HepG2 (cell line): ENCODE measurements around the gene CDK2AP2. TPM values are rescaled to one million over a fixed set of nuclear protein-coding genes. Genes with fewer than 3 reads are reported as not detected.

ENCODE experiments used
- ATAC-seq: fragments of 200-7000 bp; cut with Tn5 transposase; 3 replicates; pipeline ENCODE4 v1.9.1; 2020; ENCODE audit warnings: mild to moderate bottlenecking, moderate library complexity
- BruUV-seq: library from RNA; stranded (reverse); fragments of 400-500 nt; replicated peaks from 2 replicates; lab custom pipeline; 2021; lab: Mats Ljungman, UMichigan
- CTCF ChIA-PET: fragments of 300-600 bp; formaldehyde crosslinking; extraction: SDS; loops from one replicate; lab custom pipeline; 2021; ENCODE audit warnings: low total read pairs, inconsistent platforms, low intra/inter-chr PET ratio; lab: Yijun Ruan, JAX
- POLR2A ChIA-PET: fragments of 350-600 bp; sonication (Branson Sonifier 250); formaldehyde crosslinking; loops from one replicate; lab custom pipeline; 2020; ENCODE audit warnings: antibody characterized with exemption, inconsistent platforms; lab: Yijun Ruan, JAX
- DNase-seq: peaks from one replicate; pipeline ENCODE4 v3.0.0-alpha.2; 2015; ENCODE audit warnings: low spot score
- FAIRE-seq: peaks from 3 replicates; lab custom pipeline; 2011; peaks lifted over from hg19 to GRCh38; lab: Jason Lieb, UNC
- H2AFZ ChIP-seq: one replicate; pipeline ENCODE4 v1.6.1; 2011; ENCODE audit warnings: low read length, inconsistent platforms
- H3K27ac ChIP-seq: fragments of 300-600 bp; 3 replicates; pipeline ENCODE4 v1.8.0; 2011; ENCODE audit warnings: mixed run types, mild to moderate bottlenecking, mixed read lengths, low read length, inconsistent platforms; ENCODE audit not compliant: insufficient read depth; ENCODE audit errors: extremely low read length
- H3K27me3 ChIP-seq, 2 experiments: fragments of 200-600 bp in 1 of 2; 2 replicates in 1 of 2; 3 replicates in 1 of 2; pipeline versions ENCODE4 v1.6.0 to v1.8.0; 2011; ENCODE audit warnings: low read length in 2 of 2, mild to moderate bottlenecking in 2 of 2, moderate library complexity in 2 of 2, inconsistent platforms in 1 of 2; ENCODE audit not compliant: insufficient read depth in 2 of 2, control insufficient read depth in 1 of 2
- H3K36me3 ChIP-seq, 2 experiments: fragments of 200-600 bp in 1 of 2; replicated peaks in 1 of 2; 2 replicates in 1 of 2; 3 replicates in 1 of 2; pipeline versions ENCODE4 v1.5.1 to v1.8.0; 2011; ENCODE audit warnings: low read length in 2 of 2, inconsistent platforms in 1 of 2; ENCODE audit not compliant: insufficient read depth in 2 of 2, control insufficient read depth in 1 of 2
- H3K4me1 ChIP-seq: 2 replicates; pipeline ENCODE4 v1.5.1; 2012; ENCODE audit warnings: low read length, inconsistent platforms; ENCODE audit not compliant: insufficient read depth
- H3K4me2 ChIP-seq: 2 replicates; pipeline ENCODE4 v1.6.0; 2011; ENCODE audit warnings: low read depth, low read length, inconsistent platforms
- H3K4me3 ChIP-seq, 3 experiments: fragments of 200-600 bp in 1 of 3; sonication (generic), shearing (Covaris generic) in 1 of 3; replicated peaks in 1 of 3; 2 replicates each; pipeline ENCODE4 v1.5.1; 2011 to 2016; ENCODE audit warnings: low read length in 3 of 3, inconsistent platforms in 2 of 3, low read depth in 2 of 3, mild to moderate bottlenecking in 2 of 3, control low read depth in 1 of 3, mixed read lengths in 1 of 3; ENCODE audit not compliant: insufficient read depth in 1 of 3
- H3K79me2 ChIP-seq: one replicate; pipeline ENCODE4 v1.6.1; 2011; ENCODE audit warnings: low read length, inconsistent platforms; ENCODE audit not compliant: insufficient read depth
- H3K9ac ChIP-seq: 2 replicates; pipeline ENCODE4 v1.6.0; 2011; ENCODE audit warnings: mild to moderate bottlenecking, low read depth, low read length, inconsistent platforms; ENCODE audit not compliant: insufficient read depth
- H3K9me3 ChIP-seq: 2 replicates; pipeline ENCODE4 v1.5.1; 2012; ENCODE audit warnings: mild to moderate bottlenecking, low read length
- H4K20me1 ChIP-seq: 2 replicates; pipeline ENCODE4 v1.6.0; 2011; ENCODE audit warnings: inconsistent platforms, mild to moderate bottlenecking, low read length, moderate library complexity; ENCODE audit not compliant: insufficient read depth
- NFYB ChIP-seq: sonication (generic); formaldehyde crosslinking; IDR thresholded peaks from 2 replicates; pipeline ENCODE4 v1.4.0; 2020; ENCODE audit warnings: missing genetic modification reagents
- POLR2AphosphoS5 ChIP-seq: IDR thresholded peaks from 2 replicates; pipeline ENCODE4 v1.6.1; 2012; ENCODE audit warnings: low read depth, low read length
- RFX1 ChIP-seq: fragments of 450-650 bp; IDR thresholded peaks from 2 replicates; pipeline ENCODE4 v1.6.1; 2017
- RFX3 ChIP-seq: IDR thresholded peaks from 2 replicates; pipeline ENCODE4 v1.6.1; 2016; ENCODE audit warnings: missing biosample characterization, missing genetic modification reagents
- SUZ12 ChIP-seq: fragments of 150-350 bp; IDR thresholded peaks from 2 replicates; pipeline ENCODE4 v1.6.1; 2014; ENCODE audit warnings: low read depth, low read length
- ZNF33A ChIP-seq: sonication (generic); formaldehyde crosslinking; IDR thresholded peaks from 2 replicates; pipeline ENCODE4 v1.5.1; 2020; ENCODE audit warnings: missing genetic modification reagents, mild to moderate bottlenecking, moderate library complexity, borderline replicate concordance
- ZNF530 ChIP-seq: sonication (generic); formaldehyde crosslinking; IDR thresholded peaks from 2 replicates; pipeline ENCODE4 v1.5.0; 2020; ENCODE audit warnings: low read depth, mild to moderate bottlenecking, missing genetic modification reagents
- ZNF567 ChIP-seq: sonication (generic); formaldehyde crosslinking; IDR thresholded peaks from 2 replicates; pipeline ENCODE4 v1.8.1; 2023; ENCODE audit warnings: mild to moderate bottlenecking, missing genetic modification reagents, borderline replicate concordance
- ZNF775 ChIP-seq: sonication (generic); formaldehyde crosslinking; IDR thresholded peaks from 2 replicates; pipeline ENCODE4 v1.4.0; 2020; ENCODE audit warnings: missing genetic modification reagents, mild to moderate bottlenecking, moderate library complexity, borderline replicate concordance
- WGBS: methylation state at CpG from one replicate; pipeline ENCODE4 v1.1.6; 2017; ENCODE audit warnings: low lambda C conversion rate; 5-methylcytosine and 5-hydroxymethylcytosine counted together
- in situ Hi-C: cut with HindIII; loops from 2 replicates; pipeline ENCODE4 v1.10.0; 2017; ENCODE audit warnings: low pct_unique_long_range_greater_than_20kb; ENCODE audit not compliant: extremely low pct_ligation_motif_present
- intact Hi-C: fragments of 100-400 bp; cut with micrococcal nuclease; formaldehyde crosslinking; loops from one replicate; pipeline ENCODE4 v1.10.0; 2022; ENCODE audit not compliant: unreplicated experiment
- polyA plus RNA-seq, 8 experiments: library from polyadenylated mRNA; depleted of rRNA in 3 of 8; stranded (reverse) in 7 of 8; unstranded in 1 of 8; fragments of >200 nt; fragmentation: Illumina TruSeq in 4 of 8; extraction: Trizol in 4 of 8; gene quantifications; 2 replicates each; pipeline versions ENCODE4 v1.2.1 to v1.2.3, GENCODE V29; 2011 to 2016; ENCODE audit warnings: low read depth in 4 of 8, missing spikeins in 1 of 8, mixed read lengths in 1 of 8; ENCODE audit not compliant: insufficient read depth in 1 of 8
- total RNA-seq, 5 experiments: library from RNA; depleted of rRNA; stranded (reverse); fragments of >200 nt; fragmentation: Illumina TruSeq; extraction: Trizol; gene quantifications; 2 replicates each; pipeline ENCODE4 v1.2.3, GENCODE V29; 2016; ENCODE audit warnings: low read depth in 1 of 5
- TF ChIP-seq, protein P1 (sequence below): sonication (generic); formaldehyde crosslinking; conservative IDR thresholded peaks from 2 replicates; pipeline ENCODE4 v1.4.0; 2020; ENCODE audit warnings: missing genetic modification reagents
- TF ChIP-seq, protein P2 (sequence below): sonication (generic); formaldehyde crosslinking; IDR thresholded peaks from 2 replicates; pipeline ENCODE4 v1.5.1; 2020; ENCODE audit warnings: missing genetic modification reagents, mild to moderate bottlenecking, borderline replicate concordance

The CDK2AP2 gene
- total and polyA plus RNA-seq, 2 of the 13 experiments (the other 11 are each of a cell fraction or from before 2014, with no cell fraction given), result 15.0 to 23.2 TPM

DNA sequence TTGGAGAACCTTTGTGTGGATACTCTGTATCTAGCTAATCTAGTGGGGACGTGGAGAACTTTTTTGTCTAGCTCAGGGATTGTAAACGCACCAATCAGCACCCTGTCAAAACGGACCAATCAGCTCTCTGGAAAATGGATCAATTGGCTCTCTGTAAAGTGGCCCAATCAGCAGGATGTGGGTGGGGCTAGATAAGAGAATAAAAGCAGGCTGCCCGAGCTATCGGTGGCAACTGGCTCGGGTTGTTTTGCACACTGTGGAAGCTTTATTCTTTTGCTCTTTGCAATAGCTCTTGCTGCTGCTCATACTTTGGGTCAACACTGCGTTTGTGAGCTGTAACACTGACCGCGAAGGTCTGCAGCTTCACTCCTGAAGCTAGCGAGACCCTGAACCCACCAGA, 31.3 kb downstream of the CDK2AP2 start (continued):
- TF ChIP-seq NFYB (peak; percentile 70), POLR2AphosphoS5 (peak; percentile 43; the same call in 1 of the 2 replicates)
- TF ChIP-seq, protein P1, sequence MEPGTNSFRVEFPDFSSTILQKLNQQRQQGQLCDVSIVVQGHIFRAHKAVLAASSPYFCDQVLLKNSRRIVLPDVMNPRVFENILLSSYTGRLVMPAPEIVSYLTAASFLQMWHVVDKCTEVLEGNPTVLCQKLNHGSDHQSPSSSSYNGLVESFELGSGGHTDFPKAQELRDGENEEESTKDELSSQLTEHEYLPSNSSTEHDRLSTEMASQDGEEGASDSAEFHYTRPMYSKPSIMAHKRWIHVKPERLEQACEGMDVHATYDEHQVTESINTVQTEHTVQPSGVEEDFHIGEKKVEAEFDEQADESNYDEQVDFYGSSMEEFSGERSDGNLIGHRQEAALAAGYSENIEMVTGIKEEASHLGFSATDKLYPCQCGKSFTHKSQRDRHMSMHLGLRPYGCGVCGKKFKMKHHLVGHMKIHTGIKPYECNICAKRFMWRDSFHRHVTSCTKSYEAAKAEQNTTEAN (CRISPR knock-in tag), result peak; percentile 17; the same call in 1 of the 2 replicates

DNA sequence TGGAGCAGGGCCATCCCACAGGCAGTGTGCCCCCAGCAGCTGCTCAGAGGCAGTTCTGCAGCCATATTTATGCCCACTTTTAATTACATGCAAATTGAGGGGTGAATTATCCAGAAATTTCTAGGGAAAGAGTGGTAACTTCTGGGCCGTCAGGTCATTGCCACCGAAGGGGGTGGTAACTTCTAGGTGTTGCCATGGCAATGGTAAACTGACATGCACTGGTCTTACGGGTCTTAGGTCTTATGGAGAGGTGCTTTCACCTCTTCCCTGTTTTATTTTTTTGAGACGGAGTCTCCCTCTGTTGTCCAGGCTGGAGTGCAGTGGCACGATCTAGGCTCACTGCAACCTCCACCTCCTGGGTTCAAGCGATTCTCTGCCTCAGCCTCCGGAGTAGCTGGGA, 35.1 kb downstream of the CDK2AP2 start:
- FAIRE-seq (no peak), DNase-seq (no peak), ATAC-seq (no peak)
- Histone ChIP-seq H2AFZ (no peak overlapping the region), H3K27me3 (no peaks in the 10 kb centered on the region), H3K4me3 (no peak overlapping the region), H4K20me1 (no peaks in the 10 kb centered on the region), H3K36me3 (no peaks in the 10 kb centered on the region), H3K4me1 (peaks cover 65% of the 10 kb centered on the region), H3K27ac (no peak overlapping the region), H3K4me2 (peak overlapping the region; percentile 33; the same call in 1 of the 2 replicates), H3K79me2 (no peaks in the 10 kb centered on the region), H3K9me3 (no peaks in the 10 kb centered on the region), H3K9ac (no peak overlapping the region)
- no peak for TF ChIP-seq ZNF33A (CRISPR knock-in tag)
- no peak for TF ChIP-seq ZNF567 (CRISPR knock-in tag)
- TF ChIP-seq, protein P2, sequence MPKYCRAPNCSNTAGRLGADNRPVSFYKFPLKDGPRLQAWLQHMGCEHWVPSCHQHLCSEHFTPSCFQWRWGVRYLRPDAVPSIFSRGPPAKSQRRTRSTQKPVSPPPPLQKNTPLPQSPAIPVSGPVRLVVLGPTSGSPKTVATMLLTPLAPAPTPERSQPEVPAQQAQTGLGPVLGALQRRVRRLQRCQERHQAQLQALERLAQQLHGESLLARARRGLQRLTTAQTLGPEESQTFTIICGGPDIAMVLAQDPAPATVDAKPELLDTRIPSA, result no peak
- no peak for TF ChIP-seq ZNF530 (CRISPR knock-in tag)
- no peak for TF ChIP-seq ZNF775 (CRISPR knock-in tag)
- peak; percentile 83 for TF ChIP-seq RFX3 (CRISPR knock-in tag)
- TF ChIP-seq SUZ12, result no peak
- TF ChIP-seq RFX1, result peak; percentile 62
- 26% methylated on average over 7 of the region's 7 CpGs for WGBS
- POLR2A ChIA-PET, result no interaction called here
- no TSS peak for BruUV-seq
- intact Hi-C loops (no loop called here), in situ Hi-C loops (no loop called here)
- CTCF ChIA-PET, result no interaction called here
